ENCODE results near the gene PCNT. TPM values are rescaled to one million over a fixed set of nuclear protein-coding genes. Genes with fewer than 3 reads are reported as not detected.

PCNT gene
- total RNA-seq, 1 experiment from 2014 or later, result 39.6 TPM

GRCh38 chr21:46439906-46440305, 116.0 kb downstream of the PCNT start:
- Histone ChIP-seq H4K91ac (ENCODE audit: insufficient read length, low read depth, low read length) (no peak overlapping the region), H3K9me3 (ENCODE audit: control insufficient read depth, low read depth, low read length) (no peaks in the 10 kb centered on the region), H3K4me2 (ENCODE audit: insufficient read depth, insufficient read length, low read length) (no peak overlapping the region), H3K18ac (ENCODE audit: insufficient read length, low read depth, low read length) (no peak overlapping the region), H2BK120ac (ENCODE audit: low read depth, low read length, poor library complexity, severe bottlenecking) (no peak overlapping the region), H2BK15ac (ENCODE audit: low read depth, low read length) (no peak overlapping the region), H3K4me1 (ENCODE audit: insufficient read depth, low read length) (no peaks in the 10 kb centered on the region), H3K56ac (ENCODE audit: insufficient read length, low read depth, low read length) (no peak overlapping the region), H2AFZ (ENCODE audit: low read length) (no peak overlapping the region), H3K79me1 (ENCODE audit: insufficient read depth, low read depth, low read length, poor library complexity, severe bottlenecking) (no peaks in the 10 kb centered on the region), H2BK20ac (ENCODE audit: low read depth, low read length, poor library complexity, severe bottlenecking) (no peak overlapping the region), H2AK5ac (ENCODE audit: insufficient read length, low read length) (no peak overlapping the region), H3K23me2 (ENCODE audit: insufficient read length, low read depth, low read length, poor library complexity, severe bottlenecking) (no peaks in the 10 kb centered on the region), H3K79me2 (ENCODE audit: insufficient read depth, low read length) (no peaks in the 10 kb centered on the region), H3K4ac (ENCODE audit: low read depth, low read length) (no peak overlapping the region), H4K5ac (ENCODE audit: insufficient read length, low read depth, low read length) (no peak overlapping the region), H2BK5ac (ENCODE audit: insufficient read length, low read length) (no peak overlapping the region), H3K27me3 (ENCODE audit: insufficient read depth, low read length) (no peaks in the 10 kb centered on the region), H4K20me1 (ENCODE audit: control insufficient read depth, insufficient read depth, insufficient read length) (no peaks in the 10 kb centered on the region), H4K8ac (replicated peaks; ENCODE audit: insufficient read length, low read depth, low read length) (no peak overlapping the region), H3K14ac (ENCODE audit: insufficient read depth, low read length) (no peak overlapping the region), H2BK12ac (ENCODE audit: insufficient read length, low read depth, low read length) (no peak overlapping the region), H3T11ph (ENCODE audit: low read length) (no peak overlapping the region), H3K27ac (ENCODE audit: insufficient read length, low read depth, low read length) (no peak overlapping the region), H3K23ac (ENCODE audit: insufficient read length, low read depth, low read length) (no peak overlapping the region), H3K9ac (ENCODE audit: extremely low read depth, insufficient read length, low read length) (no peak overlapping the region)
- no CpG with 5 or more reads among the region's 18 CpGs for WGBS (ENCODE audit: extremely low coverage, insufficient read length, low lambda C conversion rate)
- no peak for DNase-seq
- peaks cover 5 to 6% of the 10 kb centered on the region in 2 experiments for H3K4me1 Mint-ChIP-seq
- 0 out of 7 replicates have a peak overlapping the region, but pooled peaks of 1 of the 3 experiments have one; percentile 16 for H3K27ac Mint-ChIP-seq
- TF ChIP-seq CTCF (conservative IDR thresholded peaks at IDR 0.05), result no peak
- no peaks in the 10 kb centered on the region for H3K27me3 Mint-ChIP-seq (ENCODE audit: low read depth)
- no peak overlapping the region for H3K4me3 Mint-ChIP-seq
- H3K36me3 Mint-ChIP-seq (ENCODE audit: insufficient read depth in 1 of 3, low read depth in 3 of 3), result peaks cover 35 to 86% (median 78%) of the 10 kb centered on the region in 3 experiments
- no peaks in the 10 kb centered on the region for H3K9me3 Mint-ChIP-seq

All from H9 (cell line).